Activated naive CD8-positive, alpha-beta T cell treated with anti-CD3 and anti-CD28 coated beads, Interleukin-2, amount 50 U/mL, for 16 hours (primary cell): ENCODE measurements around the gene NCR3LG1.
"Not testable (repeated sequence)": the region's sequence is repeated elsewhere in the genome, so short reads cannot be mapped to it uniquely, and the experiment has no call there.

ENCODE experiments used
- DNase-seq: peaks from one replicate; pipeline ENCODE4 v3.0.0-alpha.2; 2020; ENCODE audit warnings: low read depth, low spot score

Gene NCR3LG1

GRCh38 chr11:17410606-17411379 lies 59.2 kb downstream of the NCR3LG1 start:
- DNase-seq = no peak

DNA sequence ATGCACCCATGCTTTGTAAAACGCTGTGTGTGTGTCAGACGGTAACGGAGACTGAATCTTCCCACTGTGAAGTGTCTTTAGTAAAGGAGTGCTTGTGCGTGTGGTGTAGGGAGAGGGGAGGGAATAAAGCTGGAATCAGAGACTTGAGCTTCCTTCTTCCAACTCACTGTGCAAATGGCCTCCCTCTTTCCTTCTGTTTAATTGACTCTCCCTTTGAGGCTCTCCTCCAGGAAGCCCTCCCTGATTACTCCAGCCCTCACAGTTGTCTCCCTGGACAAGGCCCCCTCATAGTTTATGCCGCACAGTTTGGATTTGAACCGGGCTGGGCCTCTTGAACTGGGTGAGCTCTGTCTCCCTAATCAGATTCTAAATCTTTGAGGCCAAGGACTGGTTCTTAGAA lies 59.8 kb downstream of the NCR3LG1 start:
- DNase-seq = no peak

DNA sequence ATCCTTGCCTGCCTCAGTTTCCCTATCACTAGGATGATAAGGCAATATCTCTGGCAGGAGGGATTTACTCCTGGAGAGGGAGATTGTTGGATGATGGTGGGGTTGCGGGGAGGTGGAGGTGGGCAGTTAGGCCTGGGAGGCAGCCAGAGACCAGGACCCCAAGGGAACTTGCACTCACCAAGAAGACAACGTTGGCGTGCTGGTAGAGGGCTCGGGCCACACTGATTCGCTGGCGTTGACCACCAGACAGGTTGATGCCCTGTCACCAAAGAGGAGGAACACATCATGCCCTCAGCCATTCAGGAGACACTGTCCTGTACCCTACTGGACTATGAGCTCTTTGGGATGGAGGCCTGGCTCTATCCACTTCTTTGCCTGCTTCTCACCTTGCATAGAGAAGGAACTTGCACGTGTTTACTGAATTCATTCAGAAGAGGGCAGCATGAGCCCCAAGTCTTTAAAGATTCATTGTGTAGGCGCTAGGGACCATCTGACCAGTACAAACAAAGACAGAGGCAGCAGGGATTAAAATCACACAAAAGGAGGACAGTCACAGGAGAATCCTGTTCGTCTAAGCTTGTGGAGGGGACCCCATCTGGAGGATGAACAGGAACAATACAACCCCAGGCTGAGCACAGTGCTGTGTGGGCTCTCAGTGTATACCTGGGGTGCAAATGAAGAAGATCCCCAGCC lies 61.0 kb downstream of the NCR3LG1 start:
- DNase-seq = no peak

DNA sequence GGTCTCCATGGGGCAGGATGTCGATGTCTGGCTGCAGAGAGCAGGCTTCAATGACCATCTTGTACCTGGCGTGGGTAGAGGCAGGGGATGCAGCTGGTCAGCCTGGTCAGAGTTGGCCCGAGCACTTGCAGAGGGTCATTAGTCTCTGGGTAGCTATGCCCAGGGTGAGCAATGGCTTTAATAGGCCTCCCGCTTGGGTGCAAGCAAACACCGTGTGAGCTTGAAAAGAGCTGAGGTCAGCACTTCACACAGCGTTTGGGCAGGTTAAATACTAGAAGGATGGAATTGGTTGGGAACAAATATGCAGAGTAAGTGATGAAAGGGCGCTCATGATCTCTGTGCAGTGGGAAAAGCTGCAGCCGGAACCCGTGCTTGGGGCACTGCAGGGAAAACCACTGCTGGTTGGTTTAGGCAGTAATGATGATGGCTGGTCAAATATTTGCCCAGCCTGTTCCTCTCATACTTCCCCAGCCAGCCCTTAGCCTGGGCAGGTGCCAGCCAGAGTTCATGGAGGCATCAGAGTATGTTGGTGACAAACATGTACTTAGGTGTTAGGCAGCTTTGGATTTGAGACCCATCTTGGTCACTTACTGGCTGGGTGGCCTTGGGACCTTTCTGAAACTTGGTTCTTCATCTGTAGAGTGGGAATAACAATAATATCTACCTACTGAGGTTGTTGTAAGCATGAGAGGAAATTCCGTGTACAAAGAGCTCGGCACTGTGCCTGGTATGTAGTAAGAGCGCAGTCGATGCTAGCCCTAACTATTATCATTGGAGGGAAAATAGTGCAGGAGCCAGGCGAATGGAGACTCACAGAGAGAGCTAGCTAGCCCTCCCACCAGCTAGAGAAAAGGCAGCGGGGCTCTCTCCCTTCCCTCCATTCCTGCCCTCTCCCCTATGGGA lies 62.1 kb downstream of the NCR3LG1 start:
- no peak for DNase-seq

DNA sequence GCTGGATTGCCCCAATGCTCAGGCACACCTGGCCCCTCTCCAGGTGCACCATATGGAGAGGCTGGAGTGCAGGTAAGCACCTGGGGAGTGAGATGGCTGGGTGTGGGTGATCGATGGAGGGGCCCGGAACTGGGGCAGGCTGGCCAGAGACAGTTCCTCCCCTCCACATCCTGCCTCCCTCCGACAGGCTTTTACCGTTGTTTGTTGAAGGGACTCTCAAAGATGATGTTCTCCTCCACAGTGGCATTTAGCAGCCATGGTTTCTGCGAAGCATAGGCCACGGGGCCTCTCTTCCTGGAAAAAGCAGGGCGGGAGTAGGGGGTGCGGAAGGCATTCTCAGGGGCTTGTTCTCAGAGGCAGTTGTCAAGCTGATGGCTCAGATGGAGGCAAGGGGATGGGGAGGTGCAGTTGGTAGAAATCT lies 62.7 kb downstream of the NCR3LG1 start:
- DNase-seq = no peak

DNA sequence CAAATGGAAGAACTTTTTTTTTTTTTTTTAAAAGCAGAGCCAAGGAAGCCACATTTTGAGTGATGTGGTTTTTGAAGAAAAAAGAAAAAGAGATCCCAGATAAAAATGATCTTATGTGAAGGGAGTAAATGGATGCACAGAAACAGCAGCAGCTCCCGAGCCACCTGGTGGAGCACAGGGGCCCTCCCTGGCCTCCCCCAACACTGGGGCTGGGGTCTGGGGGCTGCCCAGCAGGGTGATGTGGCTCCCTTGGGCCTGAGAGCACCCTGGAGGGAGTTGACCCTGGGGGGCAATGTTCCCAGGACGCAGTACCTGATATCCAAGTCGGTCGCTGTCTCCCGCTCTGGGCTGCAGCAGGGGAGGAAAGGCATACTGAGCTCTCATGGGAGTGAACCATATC lies 63.4 kb downstream of the NCR3LG1 start:
- DNase-seq = no peak

- DNase-seq = no peak
Observed at GRCh38 chr11:17415523-17416104, 64.0 kb downstream of the NCR3LG1 start.

- DNase-seq = no peak
Observed at GRCh38 chr11:17416492-17416891, 64.9 kb downstream of the NCR3LG1 start.

GRCh38 chr11:17418444-17419081 lies 67.0 kb downstream of the NCR3LG1 start:
- DNase-seq = no peak

DNA sequence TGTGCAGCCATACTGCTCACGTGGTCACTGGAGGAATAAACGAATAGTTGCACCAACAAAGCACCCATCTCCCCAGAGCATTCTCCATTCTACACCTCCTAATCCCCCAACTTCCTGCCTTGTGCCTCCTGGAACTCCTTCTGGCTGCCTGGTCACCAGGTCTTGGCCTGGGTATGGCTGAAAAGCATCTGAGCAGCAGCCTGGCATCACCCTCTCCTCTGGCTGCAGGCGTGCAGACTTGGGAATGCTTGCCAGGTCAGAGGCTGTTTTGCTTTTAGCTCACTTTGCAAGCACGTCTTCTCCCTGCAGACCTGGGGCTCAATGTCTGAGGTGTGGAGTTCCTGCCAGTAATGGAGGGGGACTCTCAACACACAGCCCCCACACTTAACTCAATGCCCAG lies 70.2 kb downstream of the NCR3LG1 start:
- no peak for DNase-seq

DNA sequence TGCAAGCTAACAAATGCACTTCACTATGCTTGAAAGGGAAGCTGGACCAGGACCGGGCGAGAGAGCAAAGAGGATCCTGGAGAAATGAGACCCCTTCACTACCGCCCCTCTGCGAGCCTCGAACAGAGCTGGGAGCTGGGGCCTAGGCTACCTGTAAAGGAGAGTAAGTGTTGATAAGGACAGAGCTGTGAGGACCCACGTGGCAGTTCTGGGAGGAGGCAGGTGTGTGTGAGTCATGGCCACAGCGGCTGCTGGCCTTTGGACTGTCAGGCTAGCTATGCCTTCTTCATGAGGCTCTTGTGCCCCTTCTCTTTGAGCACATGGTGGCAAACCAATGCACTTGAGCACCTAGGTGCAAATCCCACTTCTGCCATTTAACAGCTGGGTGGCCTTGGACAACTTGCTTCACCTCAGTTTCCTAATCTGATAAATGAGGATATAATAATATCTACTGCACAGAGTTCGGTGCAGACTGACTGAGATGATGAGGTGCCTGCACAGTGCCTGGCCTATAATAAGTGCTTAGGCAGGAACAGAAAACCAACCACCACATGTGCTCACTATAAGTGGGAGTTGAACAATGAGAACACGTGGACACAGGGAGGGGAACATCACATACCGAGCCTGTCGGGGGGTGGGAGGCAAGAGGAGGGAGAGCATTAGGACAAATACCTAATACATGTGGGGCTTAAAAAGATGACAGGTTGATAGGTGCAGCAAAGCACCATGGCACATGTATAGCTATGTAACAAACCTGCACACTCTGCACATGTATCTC lies 72.1 kb downstream of the NCR3LG1 start:
- no peak for DNase-seq

DNA sequence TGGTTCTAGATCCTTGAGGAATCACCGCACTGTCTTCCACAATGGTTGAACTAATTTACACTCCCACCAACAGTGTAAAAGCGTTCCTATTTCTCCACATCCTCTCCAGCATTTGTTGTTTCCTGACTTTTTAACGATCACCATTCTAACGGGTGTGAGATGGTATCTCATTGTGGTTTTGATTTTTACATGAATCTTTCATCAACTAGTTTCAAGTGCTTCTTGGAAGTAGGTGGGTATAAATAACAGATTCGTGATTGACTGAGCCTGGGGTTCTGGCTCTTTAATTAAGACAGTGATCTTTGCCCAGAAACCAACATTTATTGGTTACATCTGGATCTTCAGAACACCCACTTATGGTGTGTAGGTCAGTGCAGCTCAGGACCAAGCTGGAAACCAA lies 74.6 kb downstream of the NCR3LG1 start:
- not testable (repeated sequence) for DNase-seq
